ENCODE measurements around the gene TGFBR2.

The TGFBR2 gene

GRCh38 chr3:30577788-30578187 is 28.6 kb upstream of the TGFBR2 start:
- H3K27ac Mint-ChIP-seq, result no peak overlapping the region

GRCh38 chr3:30578479-30578878 is 27.9 kb upstream of the TGFBR2 start:
- no peak for TF ChIP-seq CTCF (IDR thresholded peaks at IDR 0.05)
- Mint-ChIP-seq H3K27ac (no peak overlapping the region), H3K36me3 (ENCODE audit: low read depth) (no peaks in the 10 kb centered on the region)

More at GRCh38 chr3:30577788-30578187, 28.6 kb upstream of the TGFBR2 start:
- Mint-ChIP-seq H3K36me3 (ENCODE audit: low read depth) (no peaks in the 10 kb centered on the region), H3K4me1 (peaks cover 6% of the 10 kb centered on the region), H3K4me3 (no peak overlapping the region), H3K9me3 (no peaks in the 10 kb centered on the region), H3K27me3 (ENCODE audit: low read depth, poor library complexity) (peaks cover 7% of the 10 kb centered on the region)
- TF ChIP-seq CTCF (IDR thresholded peaks at IDR 0.05), result no peak
- DNase-seq, result no peak

GRCh38 chr3:30578986-30579579 is 27.3 kb upstream of the TGFBR2 start:
- Mint-ChIP-seq H3K27me3 (ENCODE audit: low read depth, poor library complexity) (peaks cover 7% of the 10 kb centered on the region), H3K4me3 (no peak overlapping the region), H3K9me3 (no peaks in the 10 kb centered on the region), H3K36me3 (ENCODE audit: low read depth) (no peaks in the 10 kb centered on the region), H3K4me1 (peaks cover 6% of the 10 kb centered on the region), H3K27ac (no peak overlapping the region)
- no peak for TF ChIP-seq CTCF (IDR thresholded peaks at IDR 0.05)
- no peak for DNase-seq

More at GRCh38 chr3:30578479-30578878, 27.9 kb upstream of the TGFBR2 start:
- Mint-ChIP-seq H3K27me3 (ENCODE audit: low read depth, poor library complexity) (peaks cover 7% of the 10 kb centered on the region), H3K4me1 (peaks cover 6% of the 10 kb centered on the region), H3K4me3 (no peak overlapping the region), H3K9me3 (no peaks in the 10 kb centered on the region)
- DNase-seq, result no peak

GRCh38 chr3:30581067-30581585 is 25.3 kb upstream of the TGFBR2 start:
- DNase-seq, result no peak
- TF ChIP-seq CTCF (IDR thresholded peaks at IDR 0.05), result no peak
- Mint-ChIP-seq H3K9me3 (no peaks in the 10 kb centered on the region), H3K4me3 (no peak overlapping the region), H3K27me3 (ENCODE audit: low read depth, poor library complexity) (peaks cover 7% of the 10 kb centered on the region), H3K4me1 (peaks cover 6% of the 10 kb centered on the region), H3K27ac (no peak overlapping the region), H3K36me3 (ENCODE audit: low read depth) (no peaks in the 10 kb centered on the region)

- Mint-ChIP-seq H3K4me3 (no peak overlapping the region), H3K9me3 (no peaks in the 10 kb centered on the region), H3K27me3 (ENCODE audit: low read depth, poor library complexity) (peaks cover 7% of the 10 kb centered on the region), H3K27ac (no peak overlapping the region), H3K36me3 (ENCODE audit: low read depth) (no peaks in the 10 kb centered on the region), H3K4me1 (peaks cover 6% of the 10 kb centered on the region)
- no peak for TF ChIP-seq CTCF (IDR thresholded peaks at IDR 0.05)
- no peak for DNase-seq
These were observed 24.4 kb upstream of the TGFBR2 start for GRCh38 chr3:30581982-30582381.

GRCh38 chr3:30583973-30584372 is 22.4 kb upstream of the TGFBR2 start:
- no peak for TF ChIP-seq CTCF (IDR thresholded peaks at IDR 0.05)
- Mint-ChIP-seq H3K4me3 (no peak overlapping the region), H3K4me1 (peaks cover 1% of the 10 kb centered on the region), H3K36me3 (ENCODE audit: low read depth) (no peaks in the 10 kb centered on the region), H3K27ac (no peak overlapping the region), H3K27me3 (ENCODE audit: low read depth, poor library complexity) (peaks cover 7% of the 10 kb centered on the region), H3K9me3 (no peaks in the 10 kb centered on the region)
- DNase-seq, result no peak

Measured in nephron progenitor cell (in vitro differentiated cells).